Measurements from ENCODE around the gene LY9.
A peak's percentile ranks its signal among the peaks of the same experiment; 100 is the strongest.

The LY9 gene

GRCh38 chr1:160795951-160796383 lies at the start of gene LY9:
Gene LY9 (plus strand): TSS chr1:160796174. CDS start chr1:160796188, 14 bp downstream.
- peak; percentile 51 to 68 for DNase-seq (ENCODE audit: extremely low read depth in 1 of 2, low read depth in 1 of 2)

DNA sequence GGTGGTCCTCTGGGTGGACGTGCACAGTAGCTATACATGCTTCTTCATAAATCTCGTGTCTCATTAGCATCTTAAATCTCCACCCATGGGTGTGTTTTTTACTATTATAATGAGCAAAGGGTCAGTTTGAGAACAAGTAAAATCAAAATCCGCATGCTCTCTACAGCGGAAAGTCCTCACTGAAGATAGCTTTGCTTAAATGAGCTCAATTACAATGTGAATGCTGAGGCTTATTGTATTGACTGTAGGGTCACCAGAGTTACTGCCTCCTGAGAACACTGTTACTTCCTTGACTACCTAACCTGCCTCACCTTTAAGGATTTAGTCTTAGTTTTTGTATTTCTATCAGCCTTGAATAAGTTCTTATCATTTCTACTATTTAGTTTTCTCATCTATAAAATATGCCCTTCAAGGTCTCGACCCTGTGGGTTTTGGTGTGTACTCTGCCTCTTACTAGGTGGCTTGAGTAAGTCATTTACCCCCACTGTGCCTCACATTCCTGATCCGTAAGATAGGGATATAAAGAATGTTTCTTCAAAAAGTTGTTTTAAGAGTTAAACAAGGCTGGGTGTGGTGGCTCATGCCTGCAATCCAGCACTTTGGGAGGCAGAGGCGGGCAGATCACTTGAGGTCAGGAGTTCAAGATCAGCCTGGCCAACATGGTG lies 49.0 kb upstream of the LY9 start:
- no peak for DNase-seq (ENCODE audit: extremely low read depth in 1 of 2, low read depth in 1 of 2)

- no peak for DNase-seq (ENCODE audit: extremely low read depth in 1 of 2, low read depth in 1 of 2)
Observed at GRCh38 chr1:160747717-160748116, 48.3 kb upstream of the LY9 start.

DNA sequence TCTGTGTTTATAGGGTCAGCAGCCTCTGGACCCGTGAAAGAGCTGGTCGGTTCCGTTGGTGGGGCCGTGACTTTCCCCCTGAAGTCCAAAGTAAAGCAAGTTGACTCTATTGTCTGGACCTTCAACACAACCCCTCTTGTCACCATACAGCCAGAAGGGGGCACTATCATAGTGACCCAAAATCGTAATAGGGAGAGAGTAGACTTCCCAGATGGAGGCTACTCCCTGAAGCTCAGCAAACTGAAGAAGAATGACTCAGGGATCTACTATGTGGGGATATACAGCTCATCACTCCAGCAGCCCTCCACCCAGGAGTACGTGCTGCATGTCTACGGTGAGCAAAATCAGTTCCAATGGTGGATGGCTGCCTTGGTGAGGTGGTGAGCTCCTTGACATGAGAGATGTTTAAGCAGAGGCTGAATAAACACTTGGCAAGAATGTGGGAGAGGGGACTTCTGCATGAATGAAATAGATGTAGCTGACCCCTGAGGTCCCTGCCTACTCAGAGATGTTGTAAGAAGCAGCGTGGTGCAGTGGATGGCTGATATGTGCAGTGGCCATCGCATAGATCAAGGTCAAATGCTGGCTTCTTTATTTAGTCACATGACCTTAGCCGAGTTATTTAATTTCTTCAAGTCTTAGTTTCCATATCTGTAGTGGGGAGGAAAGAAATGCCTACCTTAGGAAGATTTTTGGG lies 47.6 kb upstream of the LY9 start:
- DNase-seq (ENCODE audit: extremely low read depth in 1 of 2, low read depth in 1 of 2), result no peak

DNA sequence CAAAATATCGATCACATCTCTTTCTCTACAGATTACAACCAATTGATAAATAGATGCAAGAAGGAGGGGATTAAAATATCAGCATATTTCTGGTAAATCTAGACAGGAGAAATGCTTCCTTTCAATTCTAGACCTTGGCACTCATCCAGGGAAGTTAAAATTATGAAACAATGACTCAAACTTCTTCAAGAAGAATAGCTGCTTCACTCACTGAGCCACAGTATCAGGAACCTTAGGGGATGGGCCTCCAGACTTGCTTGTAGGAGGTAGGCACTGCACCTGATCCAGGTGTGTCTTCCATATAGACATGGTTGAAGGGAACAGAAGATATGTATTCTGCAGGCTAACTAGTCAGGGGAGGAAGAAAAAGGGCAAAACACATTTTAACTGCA lies 47.1 kb upstream of the LY9 start:
- DNase-seq (ENCODE audit: extremely low read depth in 1 of 2, low read depth in 1 of 2), result no peak

DNA sequence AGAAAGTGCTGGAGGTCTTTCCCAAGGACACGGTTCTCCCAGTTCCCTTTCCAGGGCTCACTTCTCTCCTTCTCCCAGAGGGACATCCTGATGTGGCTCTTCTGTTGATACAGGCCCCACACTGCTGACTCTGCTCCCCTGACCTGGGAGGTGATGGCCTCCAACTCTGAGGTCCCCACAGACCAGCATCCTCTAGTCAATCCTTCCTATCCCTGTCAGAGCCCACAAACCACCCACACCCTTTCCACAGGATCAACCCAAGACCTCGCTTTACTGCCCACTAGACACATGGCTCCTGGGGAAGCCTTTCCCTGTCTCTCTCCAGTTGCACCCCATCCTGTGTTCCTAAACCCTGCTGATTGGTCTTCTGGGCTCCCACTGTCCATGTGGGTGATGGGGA lies 45.4 kb upstream of the LY9 start:
- no peak for DNase-seq (ENCODE audit: extremely low read depth in 1 of 2, low read depth in 1 of 2)

DNA sequence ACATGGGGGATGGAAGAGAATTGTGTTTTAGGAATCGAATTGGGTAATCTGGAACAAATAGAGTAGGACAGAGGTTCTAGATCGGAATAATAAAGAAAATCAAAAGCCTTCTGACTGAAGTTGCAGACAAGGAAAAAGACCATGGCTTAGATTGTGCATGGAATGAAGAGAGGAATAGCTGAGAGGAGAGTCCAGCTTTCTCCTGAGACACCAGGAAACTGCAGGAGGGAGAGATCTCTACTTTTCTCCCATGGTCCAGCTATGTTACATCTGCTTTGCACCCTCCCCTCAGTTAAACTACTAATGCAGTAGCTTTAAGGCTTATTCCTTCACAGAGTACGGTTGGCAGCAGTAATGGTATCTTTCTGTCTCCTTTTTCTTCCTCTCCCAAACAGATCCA lies 43.6 kb upstream of the LY9 start:
- no peak for DNase-seq (ENCODE audit: extremely low read depth in 1 of 2, low read depth in 1 of 2)

GRCh38 chr1:160752924-160753323 lies 43.0 kb upstream of the LY9 start:
- DNase-seq (ENCODE audit: extremely low read depth in 1 of 2, low read depth in 1 of 2), result no peak

DNA sequence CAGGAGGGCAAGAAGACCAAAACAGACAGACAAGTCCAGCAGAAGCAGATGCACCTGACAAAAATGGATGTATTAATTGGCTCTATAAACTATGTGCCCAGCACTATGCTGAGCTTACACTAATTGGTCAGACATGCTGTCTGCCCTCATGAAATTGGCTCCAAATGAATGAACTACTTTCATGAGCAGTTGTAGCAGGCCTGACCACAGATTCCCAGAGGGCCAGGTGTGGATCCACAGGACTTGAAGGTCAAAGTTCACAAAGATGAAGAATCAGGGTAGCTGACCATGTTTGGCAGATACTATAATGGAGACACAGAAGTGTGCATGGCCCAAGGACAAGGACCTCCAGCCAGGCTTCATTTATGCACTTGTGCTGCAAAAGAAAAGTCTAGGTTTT lies 42.4 kb upstream of the LY9 start:
- DNase-seq (ENCODE audit: extremely low read depth in 1 of 2, low read depth in 1 of 2), result no peak

- no peak for DNase-seq (ENCODE audit: extremely low read depth in 1 of 2, low read depth in 1 of 2)
Observed at GRCh38 chr1:160755461-160755860, 40.5 kb upstream of the LY9 start.

GRCh38 chr1:160755911-160756848 lies 39.8 kb upstream of the LY9 start:
- no peak for DNase-seq (ENCODE audit: extremely low read depth in 1 of 2, low read depth in 1 of 2)

DNA sequence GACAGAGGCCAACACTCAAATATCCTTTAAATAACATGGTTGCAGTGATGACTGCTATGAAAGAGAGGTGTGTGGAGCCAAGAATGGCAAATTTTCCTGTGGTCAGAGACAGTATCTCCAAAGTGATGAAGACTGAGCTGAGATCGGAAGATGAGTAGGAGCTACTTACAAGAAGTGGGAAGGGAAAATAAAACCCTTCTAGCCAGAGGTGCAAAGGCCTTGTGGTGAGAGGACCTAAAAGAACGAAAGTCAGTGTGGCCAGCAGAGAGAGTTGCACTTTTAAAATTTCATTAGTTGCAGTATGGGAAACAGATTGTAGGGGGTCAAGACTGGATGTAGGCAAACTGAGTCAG lies 39.1 kb upstream of the LY9 start:
- no peak for DNase-seq (ENCODE audit: extremely low read depth in 1 of 2, low read depth in 1 of 2)

- no peak for DNase-seq (ENCODE audit: extremely low read depth in 1 of 2, low read depth in 1 of 2)
Observed at GRCh38 chr1:160758521-160758920, 37.5 kb upstream of the LY9 start.

DNA sequence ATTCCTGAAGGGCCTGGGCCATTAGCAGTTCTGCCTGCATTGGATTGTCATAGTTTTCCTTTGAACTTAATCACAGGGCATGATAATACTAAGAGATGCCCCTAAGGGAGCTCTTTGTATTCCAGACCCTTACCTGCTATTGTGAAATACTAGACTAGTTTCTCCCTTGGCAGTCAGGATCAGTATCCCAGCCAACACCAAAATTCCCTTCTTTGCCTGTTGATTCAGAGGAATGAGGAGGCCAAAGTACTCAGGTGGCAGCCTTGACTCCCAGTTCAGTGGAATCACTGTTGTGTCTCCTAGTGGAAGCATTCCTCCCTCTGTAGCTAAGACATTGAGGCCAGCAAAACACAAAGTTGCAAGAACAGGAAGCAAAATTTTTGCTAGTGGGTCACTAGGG lies 36.2 kb upstream of the LY9 start:
- no peak for DNase-seq (ENCODE audit: extremely low read depth in 1 of 2, low read depth in 1 of 2)

GRCh38 chr1:160761046-160761445 lies 34.9 kb upstream of the LY9 start:
- DNase-seq (ENCODE audit: extremely low read depth in 1 of 2, low read depth in 1 of 2), result no peak

DNA sequence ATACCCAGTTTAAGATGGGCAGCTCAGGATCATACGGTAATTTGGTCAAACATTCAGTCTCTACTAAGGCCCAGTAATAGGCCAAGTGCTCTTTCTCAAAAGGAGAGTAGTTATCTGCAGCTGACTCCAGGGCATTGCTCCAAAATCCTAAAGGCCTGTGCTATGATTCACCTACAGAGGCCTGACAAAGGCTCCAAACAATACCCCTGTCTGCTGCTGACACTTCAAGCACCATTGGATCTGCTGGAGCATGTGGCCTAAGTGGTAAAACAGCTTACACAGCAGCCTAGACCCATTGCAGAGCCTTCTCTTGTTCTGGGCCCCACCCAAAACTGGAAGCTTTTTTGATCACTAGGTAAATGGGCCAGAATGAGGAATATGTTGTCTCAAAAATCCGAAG lies 34.1 kb upstream of the LY9 start:
- DNase-seq (ENCODE audit: extremely low read depth in 1 of 2, low read depth in 1 of 2), result no peak

DNA sequence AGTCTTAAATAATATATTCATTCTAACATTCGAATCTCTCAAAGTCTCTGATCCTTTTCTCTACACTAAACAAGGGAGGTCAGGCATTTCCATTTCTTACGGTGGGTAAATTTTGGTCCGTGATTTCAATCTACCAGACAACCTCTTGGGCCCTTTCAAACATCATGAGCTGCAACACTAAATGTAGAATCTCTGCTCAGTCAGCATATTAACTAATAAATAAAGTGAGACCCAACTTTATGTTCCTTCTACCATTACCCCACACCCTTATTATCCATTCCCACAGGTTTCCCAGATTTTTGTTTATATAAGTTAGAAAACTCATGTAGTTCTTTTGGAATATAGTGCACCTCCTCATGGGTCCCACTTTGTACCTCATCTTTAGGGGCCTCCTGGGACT lies 32.0 kb upstream of the LY9 start:
- DNase-seq (ENCODE audit: extremely low read depth in 1 of 2, low read depth in 1 of 2), result no peak

- DNase-seq (ENCODE audit: extremely low read depth in 1 of 2, low read depth in 1 of 2), result no peak
Observed at GRCh38 chr1:160767395-160768294, 28.3 kb upstream of the LY9 start.

- DNase-seq (ENCODE audit: extremely low read depth in 1 of 2, low read depth in 1 of 2), result peak; percentile 70 to 71
Observed at GRCh38 chr1:160768295-160768657, 27.7 kb upstream of the LY9 start.

GRCh38 chr1:160772331-160772730 lies 23.6 kb upstream of the LY9 start:
- no peak for DNase-seq (ENCODE audit: extremely low read depth in 1 of 2, low read depth in 1 of 2)

DNA sequence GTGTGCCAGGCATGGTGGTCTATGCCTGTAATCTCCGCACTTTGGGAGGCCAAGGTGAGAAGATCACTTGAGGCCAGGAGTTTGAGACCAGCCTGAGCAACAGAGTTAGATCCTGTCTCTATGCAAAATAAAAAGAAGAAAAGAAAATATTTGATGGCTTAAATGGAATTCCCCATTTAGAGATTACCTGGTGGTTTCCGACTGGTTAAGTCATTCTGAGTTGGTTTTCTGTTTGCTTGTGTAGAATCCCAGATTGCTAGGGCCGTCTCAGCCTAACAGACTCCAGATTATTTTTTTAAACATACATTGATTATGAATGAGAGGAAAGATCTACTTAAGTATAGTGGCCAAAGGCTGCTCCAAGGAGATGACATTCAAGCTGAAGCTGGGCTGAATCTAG lies 22.9 kb upstream of the LY9 start:
- no peak for DNase-seq (ENCODE audit: extremely low read depth in 1 of 2, low read depth in 1 of 2)

All from activated CD8-positive, alpha-beta memory T cell treated with anti-CD3 and anti-CD28 coated beads for 1 hour (primary cell).